ENCODE data around the gene USP10.

USP10 gene

DNA sequence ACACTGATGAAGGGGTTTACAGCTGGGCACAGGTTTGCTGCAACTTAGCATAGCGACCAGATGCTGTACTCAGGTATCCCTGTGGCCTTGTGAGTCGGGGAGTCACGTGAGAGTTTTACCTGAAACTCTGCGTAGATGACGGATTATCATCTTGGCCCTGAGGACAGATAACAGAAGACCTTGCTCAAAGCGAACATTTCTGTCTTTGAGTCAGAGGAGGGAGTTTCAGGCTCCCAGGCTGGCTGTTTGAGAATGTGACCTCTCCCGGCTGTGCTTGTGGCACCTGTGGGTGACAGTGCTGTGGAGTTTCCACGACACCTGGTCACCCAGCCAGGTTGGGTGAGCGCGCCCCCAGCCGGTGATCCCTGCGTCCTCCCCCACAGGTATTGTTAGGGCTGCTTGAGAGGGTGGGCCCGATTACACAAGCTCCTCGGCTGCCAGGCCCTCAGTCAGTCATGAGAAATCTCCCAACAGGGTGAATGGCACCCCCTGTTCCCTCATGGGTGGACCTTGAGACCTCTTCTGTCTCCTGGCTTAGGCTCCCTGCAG, 75.5 kb downstream of the USP10 start:
- Histone ChIP-seq H3K4me3 (ENCODE audit: low read length, poor library complexity, severe bottlenecking) (no peak overlapping the region), H3K9me2 (replicated peaks; ENCODE audit: low read depth, low read length) (no peaks in the 10 kb centered on the region), H3K9me3 (ENCODE audit: insufficient read depth, low read depth, low read length) (no peaks in the 10 kb centered on the region), H3K4me1 (ENCODE audit: insufficient read depth, low read length, poor library complexity, severe bottlenecking) (no peaks in the 10 kb centered on the region), H3K27me3 (ENCODE audit: insufficient read depth, low read length, poor library complexity, severe bottlenecking) (no peaks in the 10 kb centered on the region), H4K20me1 (ENCODE audit: insufficient read depth, low read length, poor library complexity, severe bottlenecking) (peaks cover 3% of the 10 kb centered on the region), H2AFZ (ENCODE audit: low read length) (no peak overlapping the region), H3K9ac (ENCODE audit: low read depth, low read length, poor library complexity, severe bottlenecking) (no peak overlapping the region), H3K79me2 (ENCODE audit: insufficient read depth, low read length) (peaks cover 8% of the 10 kb centered on the region; the same call in 1 of the 2 replicates), H3F3A (ENCODE audit: low read depth) (no peaks in the 10 kb centered on the region), H3K36me3 (ENCODE audit: insufficient read depth, low read length) (peaks cover 94% of the 10 kb centered on the region), H3K4me2 (ENCODE audit: low read depth, low read length, poor library complexity, severe bottlenecking) (no peak overlapping the region)
- no peak for TF ChIP-seq EZH2phosphoT487 (IDR thresholded peaks at IDR 0.05; ENCODE audit: borderline replicate concordance)
- TF ChIP-seq, protein P1, sequence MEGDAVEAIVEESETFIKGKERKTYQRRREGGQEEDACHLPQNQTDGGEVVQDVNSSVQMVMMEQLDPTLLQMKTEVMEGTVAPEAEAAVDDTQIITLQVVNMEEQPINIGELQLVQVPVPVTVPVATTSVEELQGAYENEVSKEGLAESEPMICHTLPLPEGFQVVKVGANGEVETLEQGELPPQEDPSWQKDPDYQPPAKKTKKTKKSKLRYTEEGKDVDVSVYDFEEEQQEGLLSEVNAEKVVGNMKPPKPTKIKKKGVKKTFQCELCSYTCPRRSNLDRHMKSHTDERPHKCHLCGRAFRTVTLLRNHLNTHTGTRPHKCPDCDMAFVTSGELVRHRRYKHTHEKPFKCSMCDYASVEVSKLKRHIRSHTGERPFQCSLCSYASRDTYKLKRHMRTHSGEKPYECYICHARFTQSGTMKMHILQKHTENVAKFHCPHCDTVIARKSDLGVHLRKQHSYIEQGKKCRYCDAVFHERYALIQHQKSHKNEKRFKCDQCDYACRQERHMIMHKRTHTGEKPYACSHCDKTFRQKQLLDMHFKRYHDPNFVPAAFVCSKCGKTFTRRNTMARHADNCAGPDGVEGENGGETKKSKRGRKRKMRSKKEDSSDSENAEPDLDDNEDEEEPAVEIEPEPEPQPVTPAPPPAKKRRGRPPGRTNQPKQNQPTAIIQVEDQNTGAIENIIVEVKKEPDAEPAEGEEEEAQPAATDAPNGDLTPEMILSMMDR (conservative IDR thresholded peaks at IDR 0.05; ENCODE audit: low read length): no peak

DNA sequence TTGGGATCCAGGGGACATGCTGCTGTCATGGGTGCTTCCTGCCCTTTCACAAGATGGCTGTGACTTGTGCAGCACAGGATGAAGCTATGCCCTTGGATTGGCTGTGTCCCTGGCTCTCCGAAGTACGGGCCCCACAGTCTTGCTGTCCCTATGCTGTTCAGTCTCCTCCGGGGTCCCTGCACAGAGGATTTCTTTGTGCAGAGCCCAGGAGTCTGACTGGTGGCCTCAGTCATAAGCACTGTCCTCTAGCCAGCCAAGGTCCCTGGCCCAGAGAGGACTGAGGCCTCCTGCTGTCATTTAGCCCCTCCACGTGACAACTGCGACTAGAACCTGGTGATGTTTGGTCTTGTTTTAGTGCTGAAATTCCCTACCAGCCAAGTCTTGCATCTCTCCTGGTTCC, 77.6 kb downstream of the USP10 start:
- TF ChIP-seq EZH2phosphoT487 (IDR thresholded peaks at IDR 0.05; ENCODE audit: borderline replicate concordance): no peak
- TF ChIP-seq, protein P1 (conservative IDR thresholded peaks at IDR 0.05; ENCODE audit: low read length): no peak
- Histone ChIP-seq H3K4me2 (ENCODE audit: low read depth, low read length, poor library complexity, severe bottlenecking) (no peak overlapping the region), H3K36me3 (ENCODE audit: insufficient read depth, low read length) (peaks cover 88% of the 10 kb centered on the region)

DNA sequence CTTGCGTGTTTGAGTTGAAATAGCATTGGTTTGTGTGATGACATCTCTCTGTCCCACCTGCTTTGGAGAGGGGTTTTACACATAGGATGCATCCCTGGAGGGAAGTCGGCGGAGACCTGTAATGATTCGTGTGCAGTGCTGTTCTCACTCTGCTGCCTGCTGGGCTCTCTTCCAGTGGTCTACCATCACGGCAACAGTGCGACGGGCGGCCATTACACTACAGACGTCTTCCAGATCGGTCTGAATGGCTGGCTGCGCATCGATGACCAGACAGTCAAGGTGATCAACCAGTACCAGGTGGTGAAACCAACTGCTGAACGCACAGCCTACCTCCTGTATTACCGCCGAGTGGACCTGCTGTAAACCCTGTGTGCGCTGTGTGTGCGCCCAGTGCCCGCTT, 78.9 kb downstream of the USP10 start:
- Histone ChIP-seq H3K4me2 (ENCODE audit: low read depth, low read length, poor library complexity, severe bottlenecking) (no peak overlapping the region), H3K36me3 (ENCODE audit: insufficient read depth, low read length) (peaks cover 76% of the 10 kb centered on the region), H3K27me3 (ENCODE audit: insufficient read depth, low read length, poor library complexity, severe bottlenecking) (no peaks in the 10 kb centered on the region), H2AFZ (ENCODE audit: low read length) (no peak overlapping the region), H3K79me2 (ENCODE audit: insufficient read depth, low read length) (no peaks in the 10 kb centered on the region), H3K9me2 (replicated peaks; ENCODE audit: low read depth, low read length) (no peaks in the 10 kb centered on the region), H3K4me3 (ENCODE audit: low read length, poor library complexity, severe bottlenecking) (no peak overlapping the region), H4K20me1 (ENCODE audit: insufficient read depth, low read length, poor library complexity, severe bottlenecking) (no peaks in the 10 kb centered on the region), H3K4me1 (ENCODE audit: insufficient read depth, low read length, poor library complexity, severe bottlenecking) (no peaks in the 10 kb centered on the region), H3K9ac (ENCODE audit: low read depth, low read length, poor library complexity, severe bottlenecking) (no peak overlapping the region), H3F3A (ENCODE audit: low read depth) (no peaks in the 10 kb centered on the region), H3K9me3 (ENCODE audit: insufficient read depth, low read depth, low read length) (no peaks in the 10 kb centered on the region)
- TF ChIP-seq, protein P1 (conservative IDR thresholded peaks at IDR 0.05; ENCODE audit: low read length): no peak
- TF ChIP-seq EZH2phosphoT487 (IDR thresholded peaks at IDR 0.05; ENCODE audit: borderline replicate concordance): no peak

More for the DNA sequence above, 77.6 kb downstream of the USP10 start:
- H3K4me1 ChIP-seq (ENCODE audit: insufficient read depth, low read length, poor library complexity, severe bottlenecking): no peaks in the 10 kb centered on the region
- H3K9me2 ChIP-seq (replicated peaks; ENCODE audit: low read depth, low read length): no peaks in the 10 kb centered on the region
- H2AFZ ChIP-seq (ENCODE audit: low read length): no peak overlapping the region
- no peaks in the 10 kb centered on the region for H3F3A ChIP-seq (ENCODE audit: low read depth)
- no peak overlapping the region for H3K4me3 ChIP-seq (ENCODE audit: low read length, poor library complexity, severe bottlenecking)
- no peaks in the 10 kb centered on the region for H4K20me1 ChIP-seq (ENCODE audit: insufficient read depth, low read length, poor library complexity, severe bottlenecking)
- H3K9me3 ChIP-seq (ENCODE audit: insufficient read depth, low read depth, low read length): no peaks in the 10 kb centered on the region
- H3K79me2 ChIP-seq (ENCODE audit: insufficient read depth, low read length): no peaks in the 10 kb centered on the region
- H3K9ac ChIP-seq (ENCODE audit: low read depth, low read length, poor library complexity, severe bottlenecking): no peak overlapping the region
- no peaks in the 10 kb centered on the region for H3K27me3 ChIP-seq (ENCODE audit: insufficient read depth, low read length, poor library complexity, severe bottlenecking)

All from Loucy (cell line).